Activated T-cell treated with anti-CD3 and anti-CD28 coated beads, Interleukin-2, amount 50 U/mL, for 72 hours (primary cell): Measurements from ENCODE around the gene PRKD1. TPM values are rescaled to one million over a fixed set of nuclear protein-coding genes. Genes with fewer than 3 reads are reported as not detected.

Experiments
- ATAC-seq, 2 donors: fragments of 150-1000 bp; cut with Tn5 transposase; replicated peaks in 1 of 2; 2 replicates each; pipeline ENCODE4 v1.10.0; 2021; ENCODE audit warnings: moderate library complexity in 2 of 2, mild to moderate bottlenecking in 1 of 2
- DNase-seq, 2 donors: peaks; one replicate each; pipeline ENCODE4 v3.0.0; 2021 to 2022; ENCODE audit warnings: mixed read lengths in 1 of 2
- H3K27ac Mint-ChIP-seq: one replicate; pipeline ENCODE4 v1.8.0; 2022; ENCODE audit warnings: mild to moderate bottlenecking, moderate library complexity, mixed read lengths
- H3K27me3 Mint-ChIP-seq: one replicate; pipeline ENCODE4 v1.8.0; 2022; ENCODE audit warnings: low read depth, mixed read lengths
- H3K36me3 Mint-ChIP-seq, 2 donors: one replicate each; pipeline ENCODE4 v1.8.0; 2022; ENCODE audit warnings: mixed read lengths in 2 of 2, mild to moderate bottlenecking in 1 of 2; ENCODE audit not compliant: insufficient read depth in 2 of 2
- H3K4me1 Mint-ChIP-seq: one replicate; pipeline ENCODE4 v1.8.0; 2022; ENCODE audit warnings: low read depth, mixed read lengths
- H3K4me3 Mint-ChIP-seq, 2 donors: one replicate each; pipeline ENCODE4 v1.8.0; 2022; ENCODE audit warnings: mild to moderate bottlenecking in 2 of 2, mixed read lengths in 2 of 2, moderate library complexity in 2 of 2
- H3K9me3 Mint-ChIP-seq, 2 donors: one replicate each; pipeline ENCODE4 v1.8.0; 2022; ENCODE audit warnings: mixed read lengths in 2 of 2
- total RNA-seq, 2 donors: library from RNA; stranded (reverse); gene quantifications; one replicate each; pipeline ENCODE4 v1.2.3, GENCODE V29; 2022

PRKD1 gene
- total RNA-seq, result not detected

DNA sequence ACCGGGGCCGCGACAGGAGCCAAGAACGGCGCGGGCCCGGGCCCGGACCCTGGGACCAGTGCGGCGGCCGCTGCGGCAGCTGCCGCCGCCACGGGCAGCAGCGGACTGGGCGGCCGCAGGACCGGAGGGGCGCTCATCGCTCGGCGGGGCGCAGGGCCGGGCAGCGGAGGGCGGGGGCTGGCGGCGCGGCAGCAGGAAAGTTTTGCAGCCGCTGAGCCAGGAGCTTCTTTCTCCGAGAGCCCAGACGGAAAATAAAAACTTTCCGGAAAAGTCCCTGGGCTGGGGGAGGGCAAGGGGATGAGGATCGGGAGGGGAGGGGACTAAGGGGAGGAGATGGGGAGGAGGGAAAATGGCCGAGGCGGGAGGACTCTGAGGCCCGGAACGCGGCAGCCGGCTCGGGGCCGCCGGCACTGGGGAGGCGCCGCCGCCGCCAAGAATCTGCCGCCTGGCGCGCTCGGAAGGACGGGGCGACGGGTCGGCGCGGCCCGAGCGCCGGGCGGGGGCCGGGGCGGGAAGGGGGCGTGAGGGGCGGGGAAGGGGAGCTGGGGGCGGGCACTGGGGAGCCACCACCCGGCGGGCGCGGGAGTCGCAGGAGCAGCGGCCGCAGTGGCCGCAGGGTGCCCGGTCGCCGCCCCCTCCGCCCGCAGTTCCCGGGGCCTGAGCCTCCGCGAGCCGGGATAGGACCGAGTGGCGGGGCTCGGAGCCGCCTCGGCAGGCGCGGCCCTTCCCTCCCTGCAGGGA, at the start of gene PRKD1:
TSS of gene PRKD1 (minus strand) at position 472 of the 741 bp plus-strand sequence.
- Mint-ChIP-seq H3K4me3 (peak within 1 kb of the TSS; percentile 74 to 81), H3K27me3 (peaks cover 55% of the 10 kb centered on the region), H3K4me1 (peaks cover 9% of the 10 kb centered on the region), H3K27ac (no peak within 1 kb of the TSS), H3K36me3 (peaks cover 4 to 5% of the 10 kb centered on the region in 2 donors), H3K9me3 (no peaks in the 10 kb centered on the region)
- ATAC-seq (peak; percentile 11 to 26), DNase-seq (no peak)

GRCh38 chr14:29971101-29971500, 43.5 kb upstream of the PRKD1 start:
- no peak for ATAC-seq
- Mint-ChIP-seq H3K4me3 (no peak overlapping the region), H3K4me1 (no peaks in the 10 kb centered on the region), H3K27me3 (no peaks in the 10 kb centered on the region), H3K36me3 (peaks cover 3% of the 10 kb centered on the region in 2 donors), H3K9me3 (peaks cover 7 to 11% of the 10 kb centered on the region in 2 donors), H3K27ac (no peak overlapping the region)
- DNase-seq, result no peak

GRCh38 chr14:29955087-29955486, 27.4 kb upstream of the PRKD1 start:
- DNase-seq, result no peak
- Mint-ChIP-seq H3K9me3 (peaks cover 8 to 11% of the 10 kb centered on the region in 2 donors), H3K27ac (no peak overlapping the region), H3K36me3 (peaks cover 0 to 2% of the 10 kb centered on the region in 2 donors), H3K4me1 (no peaks in the 10 kb centered on the region), H3K27me3 (no peaks in the 10 kb centered on the region), H3K4me3 (no peak overlapping the region)
- ATAC-seq, result no peak

GRCh38 chr14:29953501-29953900, 25.9 kb upstream of the PRKD1 start:
- Mint-ChIP-seq H3K9me3 (peaks cover 7 to 9% of the 10 kb centered on the region in 2 donors), H3K4me3 (no peak overlapping the region), H3K27ac (no peak overlapping the region), H3K36me3 (peaks cover 0 to 2% of the 10 kb centered on the region in 2 donors), H3K4me1 (no peaks in the 10 kb centered on the region), H3K27me3 (no peaks in the 10 kb centered on the region)
- no peak for ATAC-seq
- DNase-seq, result no peak

GRCh38 chr14:29944091-29944490, 16.4 kb upstream of the PRKD1 start:
- H3K4me1 Mint-ChIP-seq, result no peaks in the 10 kb centered on the region
- no peak for ATAC-seq
- no peak overlapping the region for H3K4me3 Mint-ChIP-seq
- H3K9me3 Mint-ChIP-seq, result peaks cover 10 to 17% of the 10 kb centered on the region in 2 donors
- no peak overlapping the region for H3K27ac Mint-ChIP-seq
- DNase-seq, result no peak
- H3K27me3 Mint-ChIP-seq, result no peaks in the 10 kb centered on the region
- H3K36me3 Mint-ChIP-seq, result peaks cover 0 to 3% of the 10 kb centered on the region in 2 donors

DNA sequence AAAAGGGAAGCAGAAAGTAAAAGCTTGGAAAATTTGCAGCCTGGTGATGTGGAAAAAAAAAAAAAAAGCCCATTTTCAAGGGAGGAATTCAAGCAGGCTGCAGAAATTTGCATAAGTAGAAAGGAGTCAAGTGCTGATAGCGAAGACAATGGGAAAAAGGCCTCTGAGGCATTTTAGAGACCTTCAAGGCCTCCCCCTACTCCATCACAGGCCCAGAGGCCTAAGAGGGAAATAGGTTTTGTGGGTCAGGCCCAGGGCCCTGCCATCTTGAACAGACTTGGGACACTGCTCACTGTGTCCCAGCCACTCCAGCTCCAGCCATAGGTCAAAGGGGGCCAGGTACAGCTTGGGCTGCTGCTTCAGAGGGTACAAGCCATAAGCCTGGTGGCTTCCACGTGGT, 13.8 kb upstream of the PRKD1 start:
- Mint-ChIP-seq H3K4me1 (no peaks in the 10 kb centered on the region), H3K27me3 (no peaks in the 10 kb centered on the region), H3K27ac (no peak overlapping the region)

DNA sequence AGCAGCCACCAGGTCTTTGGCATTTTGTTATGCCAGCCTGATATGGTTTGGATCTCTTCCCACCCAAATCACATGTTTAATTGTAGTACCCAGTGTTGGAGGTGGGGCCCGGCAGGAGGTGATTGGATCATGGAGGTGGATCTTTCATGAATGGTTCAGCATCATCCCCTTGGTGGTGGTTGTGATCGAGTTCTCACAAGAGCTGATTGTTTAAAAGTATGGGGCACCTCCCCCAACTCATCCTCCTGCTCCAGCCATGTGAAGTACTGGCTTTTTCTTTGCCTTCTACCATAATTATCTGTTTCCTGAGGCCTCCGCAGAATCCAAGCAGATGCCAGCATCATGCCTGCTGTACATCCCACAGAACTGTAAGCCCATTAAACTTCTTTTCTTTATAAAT, 12.8 kb upstream of the PRKD1 start:
- no peak for DNase-seq
- no peak for ATAC-seq
- no peaks in the 10 kb centered on the region for H3K27me3 Mint-ChIP-seq
- no peaks in the 10 kb centered on the region for H3K4me1 Mint-ChIP-seq
- H3K36me3 Mint-ChIP-seq, result peaks cover 0 to 2% of the 10 kb centered on the region in 2 donors
- peaks cover 7 to 12% of the 10 kb centered on the region in 2 donors for H3K9me3 Mint-ChIP-seq
- no peak overlapping the region for H3K27ac Mint-ChIP-seq
- no peak overlapping the region for H3K4me3 Mint-ChIP-seq

More for the DNA sequence above, 13.8 kb upstream of the PRKD1 start:
- DNase-seq (no peak), ATAC-seq (no peak)
- H3K36me3 Mint-ChIP-seq, result peaks cover 0 to 2% of the 10 kb centered on the region in 2 donors
- H3K4me3 Mint-ChIP-seq, result no peak overlapping the region
- H3K9me3 Mint-ChIP-seq, result peaks cover 7 to 13% of the 10 kb centered on the region in 2 donors

- DNase-seq, result no peak
Observed at GRCh38 chr14:29937116-29937515, 9.5 kb upstream of the PRKD1 start.

GRCh38 chr14:29930283-29930682, 2.6 kb upstream of the PRKD1 start:
- H3K36me3 Mint-ChIP-seq, result peaks cover 4 to 5% of the 10 kb centered on the region in 2 donors
- no peak for DNase-seq
- no peak overlapping the region for H3K27ac Mint-ChIP-seq
- H3K4me3 Mint-ChIP-seq, result no peak overlapping the region
- H3K27me3 Mint-ChIP-seq, result peaks cover 45% of the 10 kb centered on the region
- ATAC-seq, result no peak
- H3K9me3 Mint-ChIP-seq, result no peaks in the 10 kb centered on the region
- H3K4me1 Mint-ChIP-seq, result peaks cover 9% of the 10 kb centered on the region

More at GRCh38 chr14:29937116-29937515, 9.5 kb upstream of the PRKD1 start:
- Mint-ChIP-seq H3K36me3 (no peaks in the 10 kb centered on the region), H3K4me1 (no peaks in the 10 kb centered on the region), H3K27me3 (no peaks in the 10 kb centered on the region), H3K27ac (no peak overlapping the region), H3K9me3 (peaks cover 0 to 4% of the 10 kb centered on the region in 2 donors), H3K4me3 (no peak overlapping the region)
- no peak for ATAC-seq

GRCh38 chr14:29928117-29928640, 532 bp upstream of the PRKD1 start:
- DNase-seq, result no peak
- Mint-ChIP-seq H3K4me3 (peak overlapping the region in 1 of 2 donors; percentile 39), H3K9me3 (no peaks in the 10 kb centered on the region), H3K27me3 (peaks cover 55% of the 10 kb centered on the region), H3K36me3 (peaks cover 4 to 5% of the 10 kb centered on the region in 2 donors), H3K27ac (no peak overlapping the region), H3K4me1 (peaks cover 9% of the 10 kb centered on the region)
- peak in 1 of 2 donors; percentile 7 for ATAC-seq

DNA sequence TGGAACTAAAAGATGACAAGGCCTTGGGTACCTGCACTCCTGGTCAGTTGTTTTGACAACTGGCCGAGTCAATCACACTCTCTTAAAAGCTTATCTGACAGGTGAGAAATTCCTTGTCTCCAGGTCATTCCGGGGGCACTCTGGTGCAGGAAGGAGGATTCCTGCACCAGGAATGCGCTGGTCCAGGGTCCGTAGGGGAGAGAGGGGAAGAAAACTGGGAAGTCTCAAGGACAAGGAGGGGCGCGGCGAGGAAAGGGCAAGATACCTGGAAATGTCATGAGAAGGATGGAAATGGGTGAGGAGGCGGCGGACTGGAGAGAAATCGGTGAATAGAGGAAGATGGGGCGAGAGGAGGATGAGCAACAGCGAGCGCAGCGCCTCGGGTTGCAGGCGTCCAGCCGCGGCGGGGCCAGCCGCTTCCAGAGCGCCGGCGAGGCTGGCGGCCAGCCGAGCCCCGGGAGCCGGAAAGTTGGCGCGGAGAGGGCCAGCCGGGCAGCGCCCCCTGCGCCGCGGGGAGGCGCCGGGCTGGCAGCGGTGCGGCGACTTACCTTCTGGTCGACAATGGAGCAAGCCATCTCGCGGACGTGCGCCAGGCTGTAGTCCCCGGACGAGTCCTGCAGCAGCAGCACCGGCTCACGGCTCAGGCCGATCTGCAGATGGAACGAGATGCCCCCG, 809 bp downstream of the PRKD1 start:
- peak overlapping the region; percentile 74 to 81 for H3K4me3 Mint-ChIP-seq
- H3K27me3 Mint-ChIP-seq, result peaks cover 55% of the 10 kb centered on the region
- DNase-seq (no peak), ATAC-seq (peak in 1 of 2 donors; percentile 11)
- no peaks in the 10 kb centered on the region for H3K9me3 Mint-ChIP-seq
- peaks cover 9% of the 10 kb centered on the region for H3K4me1 Mint-ChIP-seq
- H3K27ac Mint-ChIP-seq, result no peak overlapping the region
- peaks cover 4 to 5% of the 10 kb centered on the region in 2 donors for H3K36me3 Mint-ChIP-seq

DNA sequence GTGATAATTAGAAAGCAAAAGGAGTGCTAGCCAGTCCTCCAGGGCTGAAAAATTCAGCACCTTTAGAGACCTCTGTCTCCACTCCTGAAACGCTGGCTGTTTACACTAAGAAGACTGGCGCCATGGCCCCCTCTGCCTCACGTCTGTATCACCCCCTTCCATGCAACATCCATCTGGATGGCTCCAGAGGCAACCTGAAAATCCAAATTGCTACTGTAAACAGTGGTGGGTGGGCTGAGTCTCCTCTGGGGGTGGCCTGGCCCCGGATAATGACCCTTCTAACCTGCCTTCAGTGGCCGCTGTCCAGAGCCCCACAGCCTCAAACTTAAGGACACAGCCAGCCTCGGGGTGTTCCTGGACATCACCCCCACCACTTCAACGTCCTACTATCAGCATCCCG, 1.4 kb downstream of the PRKD1 start:
- Mint-ChIP-seq H3K27ac (no peak overlapping the region), H3K4me3 (peak overlapping the region in 1 of 2 donors; percentile 81)
- no peak for DNase-seq

DNA sequence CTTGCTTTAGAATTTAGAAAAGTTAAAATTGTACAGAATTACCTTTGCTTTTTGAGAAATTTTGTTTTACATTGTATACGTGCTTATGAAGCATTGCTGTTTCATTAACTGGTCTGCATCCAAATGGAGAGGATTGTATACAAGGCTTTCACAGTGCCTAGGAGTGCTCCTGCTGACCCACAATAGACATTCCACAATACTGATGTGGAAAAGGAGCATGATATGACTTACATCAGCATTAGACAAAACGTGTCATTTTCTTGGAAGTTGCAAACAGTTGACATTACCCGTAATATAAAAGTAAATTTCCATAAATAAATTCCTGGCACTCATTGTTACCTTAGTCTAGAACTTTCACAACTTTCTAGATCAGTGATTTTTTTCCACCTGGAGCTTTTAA, 1.9 kb downstream of the PRKD1 start:
- no peak overlapping the region for H3K4me3 Mint-ChIP-seq
- H3K9me3 Mint-ChIP-seq, result no peaks in the 10 kb centered on the region
- H3K4me1 Mint-ChIP-seq, result peaks cover 9% of the 10 kb centered on the region
- peaks cover 4 to 5% of the 10 kb centered on the region in 2 donors for H3K36me3 Mint-ChIP-seq
- ATAC-seq, result no peak
- H3K27ac Mint-ChIP-seq, result no peak overlapping the region
- peaks cover 53% of the 10 kb centered on the region for H3K27me3 Mint-ChIP-seq
- DNase-seq, result no peak

More for the DNA sequence above, 1.4 kb downstream of the PRKD1 start:
- H3K9me3 Mint-ChIP-seq, result no peaks in the 10 kb centered on the region
- H3K27me3 Mint-ChIP-seq, result peaks cover 55% of the 10 kb centered on the region
- H3K4me1 Mint-ChIP-seq, result peaks cover 9% of the 10 kb centered on the region
- peaks cover 4 to 5% of the 10 kb centered on the region in 2 donors for H3K36me3 Mint-ChIP-seq
- no peak for ATAC-seq
